Gastroesophageal sphincter (tissue), 4 donors: ENCODE data around the gene SMCO2. TPM values are rescaled to one million over a fixed set of nuclear protein-coding genes. Genes with fewer than 3 reads are reported as not detected.

Source experiments
- ATAC-seq: fragments of 150-250 bp; one replicate; pipeline ENCODE4 v1.9.1; 2016; ENCODE audit warnings: mild to moderate bottlenecking, moderate library complexity
- H3K27ac ChIP-seq, 4 donors: fragments of 200-600 bp; sonication (generic) in 3 of 4; 1 replicate in 3 of 4; 2 replicates in 1 of 4; pipeline ENCODE4 v1.5.1; 2016 to 2019
- H3K27me3 ChIP-seq: fragments of 200-600 bp; sonication (generic); one replicate; pipeline ENCODE4 v1.5.1; 2019
- H3K36me3 ChIP-seq, 2 donors: fragments of 200-600 bp; sonication (generic); one replicate each; pipeline ENCODE4 v1.5.1; 2019; ENCODE audit warnings: control low read depth in 1 of 2
- H3K4me1 ChIP-seq, 3 donors: fragments of 200-600 bp; sonication (generic); 1 replicate in 2 of 3; 2 replicates in 1 of 3; pipeline ENCODE4 v1.5.1; 2016 to 2019; ENCODE audit warnings: control low read depth in 2 of 3
- H3K4me3 ChIP-seq, 2 donors: fragments of 200-600 bp; sonication (generic); one replicate each; pipeline ENCODE4 v1.5.1; 2019; ENCODE audit warnings: mild to moderate bottlenecking in 1 of 2, moderate library complexity in 1 of 2
- H3K9me3 ChIP-seq, 3 donors: fragments of 200-600 bp; sonication (generic); one replicate each; pipeline ENCODE4 v1.5.1; 2017 to 2019; ENCODE audit warnings: control low read depth in 2 of 3
- CTCF ChIP-seq, 4 experiments: fragments of 200-600 bp in 2 of 4; fragments of 450-650 bp in 2 of 4; sonication (generic) in 1 of 4; IDR thresholded peaks; one replicate each; pipeline ENCODE4 v1.5.1; 2017 to 2019; ENCODE audit warnings: antibody characterized with exemption in 4 of 4, mild to moderate bottlenecking in 2 of 4, moderate library complexity in 2 of 4
- EP300 ChIP-seq: sonication (generic); formaldehyde crosslinking; IDR thresholded peaks from one replicate; pipeline ENCODE4 v1.6.1; 2017; ENCODE audit warnings: antibody characterized with exemption, mild to moderate bottlenecking
- POLR2A ChIP-seq, 2 donors: fragments of 450-650 bp; IDR thresholded peaks; one replicate each; pipeline ENCODE4 v1.6.1; 2017; ENCODE audit warnings: antibody characterized with exemption in 2 of 2, mild to moderate bottlenecking in 2 of 2, moderate library complexity in 1 of 2
- POLR2AphosphoS5 ChIP-seq: sonication (generic); formaldehyde crosslinking; IDR thresholded peaks from one replicate; pipeline ENCODE4 v1.6.1; 2017; ENCODE audit warnings: antibody characterized with exemption
- WGBS, 2 donors: methylation state at CpG; one replicate each; pipeline ENCODE4 v1.1.5; 2018; ENCODE audit warnings: low coverage in 1 of 2; 5-methylcytosine and 5-hydroxymethylcytosine counted together
- total RNA-seq, 4 donors: library from RNA; depleted of rRNA; stranded (reverse); fragments of >200 nt; gene quantifications; one replicate each; pipeline ENCODE4 v1.1.0, GENCODE V29; 2016

Gene SMCO2
- total RNA-seq, 4 donors from 2014 or later = not detected

GRCh38 chr12:27551172-27551840 is 104.8 kb downstream of the SMCO2 start:
- ATAC-seq = no peak
- no peaks in the 10 kb centered on the region for H3K9me3 ChIP-seq
- 31 to 53% methylated on average over 8 to 9 of the region's 9 CpGs for WGBS, 2 donors
- no peaks in the 10 kb centered on the region for H3K36me3 ChIP-seq
- H3K27me3 ChIP-seq = no peaks in the 10 kb centered on the region
- peak overlapping the region in 3 of 4 donors; percentile 61 to 68 (median 68) for H3K27ac ChIP-seq
- peaks cover 24 to 89% (median 31%) of the 10 kb centered on the region in 3 donors for H3K4me1 ChIP-seq
- H3K4me3 ChIP-seq = no peak overlapping the region
- TF ChIP-seq CTCF (IDR thresholded peaks at IDR 0.05) (no peak), POLR2A (IDR thresholded peaks at IDR 0.05) (no peak), POLR2AphosphoS5 (no peak), EP300 (no peak)

Other genes with a start within 250 kb of the SMCO2 start
- 100 to 1,000 TPM in 1 of 4 donors, 10 to 100 TPM in 3; 70.0 to 111 (median 79.2) TPM for gene STK38L, start 202.4 kb upstream of the SMCO2 start, total RNA-seq
- gene BMAL2, start 113.9 kb upstream of the SMCO2 start, total RNA-seq = 1 to 10 TPM; 3.0 to 8.7 (median 6.0) TPM
- 10 to 100 TPM; 70.7 to 78.7 (median 72.5) TPM for gene PPFIBP1, start 77.5 kb downstream of the SMCO2 start, total RNA-seq
- gene REP15, start 249.7 kb downstream of the SMCO2 start, total RNA-seq = 1 to 10 TPM in 3 of 4 donors, under 1 TPM in 1; 0.40 to 2.5 (median 1.3) TPM